Effector memory CD4-positive, alpha-beta T cell (primary cell): Measurements from ENCODE around the gene SYNM.
"Not testable (repeated sequence)": the region's sequence is repeated elsewhere in the genome, so short reads cannot be mapped to it uniquely, and the experiment has no call there.

Source experiments
- DNase-seq, 3 donors: peaks; one replicate each; pipeline ENCODE4 v3.0.0-alpha.2; 2020
- H3K27ac ChIP-seq: 2 replicates; pipeline ENCODE4 v1.7.0; 2013; ENCODE audit warnings: mild to moderate bottlenecking, low read length, moderate library complexity; ENCODE audit not compliant: insufficient read depth, poor library complexity, severe bottlenecking
- H3K27me3 ChIP-seq: replicated peaks from 2 replicates; pipeline ENCODE4 v1.7.0; 2013; ENCODE audit warnings: mild to moderate bottlenecking, low read length; ENCODE audit not compliant: insufficient read depth, control insufficient read depth, poor library complexity, severe bottlenecking
- H3K36me3 ChIP-seq: 2 replicates; pipeline ENCODE4 v1.7.0; 2013; ENCODE audit warnings: mild to moderate bottlenecking, low read length, moderate library complexity; ENCODE audit not compliant: control insufficient read depth, insufficient read depth
- H3K4me1 ChIP-seq: 2 replicates; pipeline ENCODE4 v1.7.0; 2013; ENCODE audit warnings: low read length, mild to moderate bottlenecking; ENCODE audit not compliant: control insufficient read depth, insufficient read depth, poor library complexity, severe bottlenecking
- H3K4me3 ChIP-seq: 2 replicates; pipeline ENCODE4 v1.7.0; 2013; ENCODE audit warnings: low read length, low read depth, mild to moderate bottlenecking; ENCODE audit not compliant: insufficient read depth, poor library complexity, severe bottlenecking
- H3K9me3 ChIP-seq: 2 replicates; pipeline ENCODE4 v1.7.0; 2013; ENCODE audit warnings: mild to moderate bottlenecking, low read length, moderate library complexity; ENCODE audit not compliant: control insufficient read depth

The SYNM gene

GRCh38 chr15:99068186-99068585 is 36.7 kb upstream of the SYNM start:
- Histone ChIP-seq H3K4me3 (no peak overlapping the region), H3K9me3 (no peaks in the 10 kb centered on the region), H3K27ac (no peak overlapping the region), H3K4me1 (no peaks in the 10 kb centered on the region), H3K27me3 (no peaks in the 10 kb centered on the region), H3K36me3 (no peaks in the 10 kb centered on the region)
- DNase-seq: no peak

GRCh38 chr15:99070208-99070607 is 34.7 kb upstream of the SYNM start:
- Histone ChIP-seq H3K4me3 (no peak overlapping the region), H3K4me1 (no peaks in the 10 kb centered on the region), H3K9me3 (no peaks in the 10 kb centered on the region), H3K27me3 (no peaks in the 10 kb centered on the region), H3K36me3 (no peaks in the 10 kb centered on the region), H3K27ac (no peak overlapping the region)
- no peak for DNase-seq

- no peak for DNase-seq
- Histone ChIP-seq H3K27ac (no peak overlapping the region), H3K9me3 (no peaks in the 10 kb centered on the region), H3K4me1 (no peaks in the 10 kb centered on the region), H3K27me3 (no peaks in the 10 kb centered on the region), H3K4me3 (no peak overlapping the region), H3K36me3 (no peaks in the 10 kb centered on the region)
Observed at GRCh38 chr15:99071091-99071680, 33.7 kb upstream of the SYNM start.

GRCh38 chr15:99073008-99073717 is 31.7 kb upstream of the SYNM start:
- no peaks in the 10 kb centered on the region for H3K36me3 ChIP-seq
- no peak overlapping the region for H3K4me3 ChIP-seq
- H3K4me1 ChIP-seq: no peaks in the 10 kb centered on the region
- DNase-seq: no peak
- no peak overlapping the region for H3K27ac ChIP-seq
- H3K27me3 ChIP-seq: no peaks in the 10 kb centered on the region
- no peaks in the 10 kb centered on the region for H3K9me3 ChIP-seq

GRCh38 chr15:99074446-99074845 is 30.4 kb upstream of the SYNM start:
- Histone ChIP-seq H3K4me1 (no peaks in the 10 kb centered on the region), H3K27me3 (no peaks in the 10 kb centered on the region), H3K4me3 (no peak overlapping the region), H3K9me3 (no peaks in the 10 kb centered on the region), H3K36me3 (no peaks in the 10 kb centered on the region), H3K27ac (no peak overlapping the region)
- no peak for DNase-seq

- DNase-seq: not testable (repeated sequence)
Observed at GRCh38 chr15:99075059-99075652, 29.7 kb upstream of the SYNM start.

GRCh38 chr15:99076109-99076508 is 28.8 kb upstream of the SYNM start:
- Histone ChIP-seq H3K27ac (no peak overlapping the region), H3K27me3 (peaks cover 3% of the 10 kb centered on the region), H3K9me3 (no peaks in the 10 kb centered on the region), H3K4me3 (peak overlapping the region; percentile 40), H3K36me3 (no peaks in the 10 kb centered on the region), H3K4me1 (no peaks in the 10 kb centered on the region)
- DNase-seq: no peak

More at GRCh38 chr15:99075059-99075652, 29.7 kb upstream of the SYNM start:
- not testable (repeated sequence) for H3K9me3 ChIP-seq, H3K27ac ChIP-seq, H3K4me3 ChIP-seq, H3K4me1 ChIP-seq, H3K27me3 ChIP-seq, H3K36me3 ChIP-seq

- peak in 1 of 3 donors; percentile 9 for DNase-seq
- Histone ChIP-seq H3K36me3 (no peaks in the 10 kb centered on the region), H3K27me3 (peaks cover 3% of the 10 kb centered on the region), H3K9me3 (no peaks in the 10 kb centered on the region), H3K4me3 (peak overlapping the region; percentile 40), H3K27ac (no peak overlapping the region), H3K4me1 (no peaks in the 10 kb centered on the region)
Observed at GRCh38 chr15:99076555-99077308, 28.1 kb upstream of the SYNM start.

- H3K4me3 ChIP-seq: no peak overlapping the region
- H3K27me3 ChIP-seq: peaks cover 3% of the 10 kb centered on the region
- no peak for DNase-seq
- no peaks in the 10 kb centered on the region for H3K36me3 ChIP-seq
- no peaks in the 10 kb centered on the region for H3K9me3 ChIP-seq
- no peaks in the 10 kb centered on the region for H3K4me1 ChIP-seq
- no peak overlapping the region for H3K27ac ChIP-seq
Observed at GRCh38 chr15:99082798-99083197, 22.1 kb upstream of the SYNM start.

GRCh38 chr15:99084965-99085364 is 19.9 kb upstream of the SYNM start:
- Histone ChIP-seq H3K4me3 (no peak overlapping the region), H3K27ac (no peak overlapping the region), H3K36me3 (no peaks in the 10 kb centered on the region), H3K4me1 (no peaks in the 10 kb centered on the region), H3K9me3 (no peaks in the 10 kb centered on the region), H3K27me3 (peaks cover 3% of the 10 kb centered on the region)
- DNase-seq: no peak
